Hepatocyte (in vitro differentiated cells): ENCODE data around the gene CCDC51. TPM values are rescaled to one million over a fixed set of nuclear protein-coding genes. Genes with fewer than 3 reads are reported as not detected.

Source experiments
- DNase-seq: peaks from one replicate; pipeline ENCODE4 v3.0.0-alpha.2; 2016; ENCODE audit warnings: low spot score
- H2AFZ ChIP-seq: fragments of 200-600 bp; sonication (generic); 2 replicates; pipeline ENCODE4 v1.6.0; 2016; ENCODE audit warnings: antibody characterized with exemption, mild to moderate bottlenecking
- H3K27ac ChIP-seq: fragments of 200-600 bp; sonication (generic); 2 replicates; pipeline ENCODE4 v1.5.1; 2016; ENCODE audit warnings: mild to moderate bottlenecking
- H3K27me3 ChIP-seq: fragments of 200-600 bp; sonication (generic); 2 replicates; pipeline ENCODE4 v1.6.1; 2016
- H3K36me3 ChIP-seq: fragments of 200-600 bp; sonication (generic); replicated peaks from 2 replicates; pipeline ENCODE4 v1.5.1; 2016; ENCODE audit warnings: low read depth; ENCODE audit not compliant: insufficient read depth
- H3K4me1 ChIP-seq: fragments of 200-600 bp; sonication (generic); 2 replicates; pipeline ENCODE4 v1.5.1; 2016; ENCODE audit warnings: mild to moderate bottlenecking, moderate library complexity; ENCODE audit not compliant: insufficient read depth
- H3K4me2 ChIP-seq: fragments of 200-600 bp; sonication (generic); 2 replicates; pipeline ENCODE4 v1.6.0; 2016
- H3K4me3 ChIP-seq: fragments of 200-600 bp; sonication (generic); 2 replicates; pipeline ENCODE4 v1.5.1; 2016; ENCODE audit warnings: mild to moderate bottlenecking
- H3K79me2 ChIP-seq: fragments of 200-600 bp; sonication (generic); 2 replicates; pipeline ENCODE4 v1.6.0; 2017; ENCODE audit warnings: mild to moderate bottlenecking
- H3K9me2 ChIP-seq: fragments of 200-600 bp; sonication (generic); replicated peaks from 2 replicates; pipeline ENCODE4 v1.6.0; 2017; ENCODE audit warnings: mild to moderate bottlenecking; ENCODE audit not compliant: insufficient read depth
- H3K9me3 ChIP-seq: fragments of 200-600 bp; sonication (generic); 2 replicates; pipeline ENCODE4 v1.5.1; 2016; ENCODE audit warnings: low read depth, mild to moderate bottlenecking
- H4K20me1 ChIP-seq: fragments of 200-600 bp; sonication (generic); 2 replicates; pipeline ENCODE4 v1.6.0; 2016; ENCODE audit warnings: mild to moderate bottlenecking; ENCODE audit not compliant: insufficient read depth, poor library complexity, severe bottlenecking
- EZH2 ChIP-seq: fragments of 200-600 bp; sonication (generic); IDR thresholded peaks from 2 replicates; pipeline ENCODE4 v1.6.1; 2016; ENCODE audit warnings: antibody characterized with exemption, mild to moderate bottlenecking, borderline replicate concordance
- EZH2phosphoT487 ChIP-seq: fragments of 200-600 bp; sonication (generic); IDR thresholded peaks from one replicate; pipeline ENCODE4 v1.6.1; 2018; ENCODE audit warnings: antibody characterized with exemption, mild to moderate bottlenecking, low read depth, moderate library complexity; ENCODE audit not compliant: unreplicated experiment, severe bottlenecking
- WGBS: methylation state at CpG from one replicate; pipeline ENCODE4 v1.1.6; 2016; ENCODE audit warnings: low lambda C conversion rate; ENCODE audit errors: missing lambda C conversion rate; 5-methylcytosine and 5-hydroxymethylcytosine counted together
- polyA plus RNA-seq: library from polyadenylated mRNA; unstranded; fragments of >200 nt; fragmentation: Nextera tagmentation; extraction: Ambion mirVana; gene quantifications from 2 replicates; pipeline ENCODE4 v1.2.1, GENCODE V29; 2016
- total RNA-seq: library from RNA; depleted of rRNA; stranded (reverse); fragments of >200 nt; gene quantifications from 2 replicates; pipeline ENCODE4 v1.2.3, GENCODE V29; 2014
- TF ChIP-seq, protein P1 (sequence below): fragments of 200-600 bp; sonication (generic); IDR thresholded peaks from 2 replicates; pipeline ENCODE4 v1.5.1; 2016; ENCODE audit warnings: antibody characterized with exemption, mild to moderate bottlenecking; ENCODE audit not compliant: poor library complexity

CCDC51 gene
- total and polyA plus RNA-seq, 2 experiments from 2014 or later, result 30.4 to 30.8 TPM

DNA sequence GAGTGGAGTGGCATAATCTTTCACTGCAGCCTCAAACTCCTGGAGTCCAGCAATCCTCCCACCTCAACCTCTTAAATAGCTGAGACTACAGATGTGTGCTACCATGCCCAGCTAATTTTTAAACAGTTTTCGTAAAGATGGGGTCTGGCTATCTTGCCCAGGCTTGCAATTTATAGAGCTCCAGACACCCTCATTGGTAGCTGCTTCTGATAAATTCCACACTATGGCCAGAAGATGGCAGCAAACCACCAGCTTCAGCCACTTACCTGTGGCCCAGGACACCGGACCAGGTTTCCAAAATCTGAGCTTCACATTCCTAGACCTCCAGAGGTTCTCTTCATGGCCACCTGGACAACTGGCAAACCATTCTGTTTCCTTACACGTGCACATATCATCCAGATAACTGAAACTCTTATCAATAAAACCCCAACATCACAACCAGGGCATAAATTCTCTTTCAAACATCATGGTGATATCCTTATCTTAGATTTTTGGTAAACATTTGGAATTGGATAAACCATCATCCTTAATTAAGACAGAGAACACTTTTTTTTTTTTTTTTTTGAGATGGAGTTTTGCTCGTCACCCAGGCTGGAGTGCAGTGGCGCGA is 39.0 kb downstream of the CCDC51 start:
- TF ChIP-seq, protein P1, sequence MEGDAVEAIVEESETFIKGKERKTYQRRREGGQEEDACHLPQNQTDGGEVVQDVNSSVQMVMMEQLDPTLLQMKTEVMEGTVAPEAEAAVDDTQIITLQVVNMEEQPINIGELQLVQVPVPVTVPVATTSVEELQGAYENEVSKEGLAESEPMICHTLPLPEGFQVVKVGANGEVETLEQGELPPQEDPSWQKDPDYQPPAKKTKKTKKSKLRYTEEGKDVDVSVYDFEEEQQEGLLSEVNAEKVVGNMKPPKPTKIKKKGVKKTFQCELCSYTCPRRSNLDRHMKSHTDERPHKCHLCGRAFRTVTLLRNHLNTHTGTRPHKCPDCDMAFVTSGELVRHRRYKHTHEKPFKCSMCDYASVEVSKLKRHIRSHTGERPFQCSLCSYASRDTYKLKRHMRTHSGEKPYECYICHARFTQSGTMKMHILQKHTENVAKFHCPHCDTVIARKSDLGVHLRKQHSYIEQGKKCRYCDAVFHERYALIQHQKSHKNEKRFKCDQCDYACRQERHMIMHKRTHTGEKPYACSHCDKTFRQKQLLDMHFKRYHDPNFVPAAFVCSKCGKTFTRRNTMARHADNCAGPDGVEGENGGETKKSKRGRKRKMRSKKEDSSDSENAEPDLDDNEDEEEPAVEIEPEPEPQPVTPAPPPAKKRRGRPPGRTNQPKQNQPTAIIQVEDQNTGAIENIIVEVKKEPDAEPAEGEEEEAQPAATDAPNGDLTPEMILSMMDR, result peak; percentile 79
- TF ChIP-seq EZH2 (no peak), EZH2phosphoT487 (no peak)
- Histone ChIP-seq H3K9me2 (no peaks in the 10 kb centered on the region), H3K4me1 (no peaks in the 10 kb centered on the region), H3K9me3 (no peaks in the 10 kb centered on the region), H2AFZ (no peak overlapping the region), H4K20me1 (no peaks in the 10 kb centered on the region), H3K4me2 (no peak overlapping the region), H3K79me2 (no peaks in the 10 kb centered on the region), H3K4me3 (no peak overlapping the region), H3K36me3 (no peaks in the 10 kb centered on the region), H3K27me3 (no peaks in the 10 kb centered on the region), H3K27ac (no peak overlapping the region)
- DNase-seq, result peak; percentile 72
- 72% methylated on average over 6 of the region's 6 CpGs for WGBS

DNA sequence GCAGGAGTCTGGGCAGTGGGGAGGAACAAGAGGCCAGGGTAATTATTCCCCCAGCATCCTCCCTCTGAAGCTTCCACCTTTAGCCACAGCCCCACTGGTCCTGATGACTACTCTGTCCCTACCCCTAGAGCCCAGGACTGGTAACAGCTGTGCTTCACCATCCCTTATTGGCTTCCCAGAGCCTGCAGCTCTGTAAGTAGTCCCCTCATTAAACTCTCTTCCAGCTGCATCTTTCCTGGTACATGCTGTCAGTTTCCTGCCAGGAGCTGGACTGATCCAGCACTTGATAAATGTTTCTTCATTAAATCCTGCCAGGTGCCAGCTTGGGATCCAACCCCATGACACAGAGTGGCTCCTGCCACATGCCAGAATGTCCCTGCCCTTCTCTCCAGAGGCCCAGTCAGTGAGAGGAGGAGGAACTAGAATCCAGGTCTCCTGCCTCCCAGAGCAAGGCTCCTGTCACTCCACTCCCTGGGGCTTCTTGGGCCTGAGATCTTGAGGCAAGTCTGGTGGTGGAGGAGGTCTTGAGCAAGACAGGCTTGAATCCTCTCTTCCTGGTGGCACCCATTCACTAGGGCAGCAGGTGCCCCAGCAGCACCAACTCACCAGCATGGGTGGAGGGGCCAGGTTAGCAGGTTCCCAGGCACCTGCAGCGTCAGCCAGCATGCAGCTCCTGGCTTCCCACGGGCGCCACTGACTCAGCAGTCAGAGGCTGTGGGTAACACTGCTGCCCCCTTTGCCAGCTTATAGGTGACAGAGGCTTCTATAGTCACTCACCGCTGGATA is 40.3 kb downstream of the CCDC51 start:
- H3K27ac ChIP-seq, result no peak overlapping the region
- TF ChIP-seq, protein P1, result no peak
- TF ChIP-seq EZH2phosphoT487 (no peak), EZH2 (no peak)
- H3K27me3 ChIP-seq, result no peaks in the 10 kb centered on the region
- no peaks in the 10 kb centered on the region for H4K20me1 ChIP-seq
- peak; percentile 4 for DNase-seq
- H2AFZ ChIP-seq, result no peak overlapping the region
- H3K36me3 ChIP-seq, result no peaks in the 10 kb centered on the region
- H3K9me3 ChIP-seq, result no peaks in the 10 kb centered on the region
- H3K4me3 ChIP-seq, result no peak overlapping the region
- no peak overlapping the region for H3K4me2 ChIP-seq
- H3K9me2 ChIP-seq, result no peaks in the 10 kb centered on the region
- 88% methylated on average over 4 of the region's 4 CpGs for WGBS
- no peaks in the 10 kb centered on the region for H3K79me2 ChIP-seq
- no peaks in the 10 kb centered on the region for H3K4me1 ChIP-seq

DNA sequence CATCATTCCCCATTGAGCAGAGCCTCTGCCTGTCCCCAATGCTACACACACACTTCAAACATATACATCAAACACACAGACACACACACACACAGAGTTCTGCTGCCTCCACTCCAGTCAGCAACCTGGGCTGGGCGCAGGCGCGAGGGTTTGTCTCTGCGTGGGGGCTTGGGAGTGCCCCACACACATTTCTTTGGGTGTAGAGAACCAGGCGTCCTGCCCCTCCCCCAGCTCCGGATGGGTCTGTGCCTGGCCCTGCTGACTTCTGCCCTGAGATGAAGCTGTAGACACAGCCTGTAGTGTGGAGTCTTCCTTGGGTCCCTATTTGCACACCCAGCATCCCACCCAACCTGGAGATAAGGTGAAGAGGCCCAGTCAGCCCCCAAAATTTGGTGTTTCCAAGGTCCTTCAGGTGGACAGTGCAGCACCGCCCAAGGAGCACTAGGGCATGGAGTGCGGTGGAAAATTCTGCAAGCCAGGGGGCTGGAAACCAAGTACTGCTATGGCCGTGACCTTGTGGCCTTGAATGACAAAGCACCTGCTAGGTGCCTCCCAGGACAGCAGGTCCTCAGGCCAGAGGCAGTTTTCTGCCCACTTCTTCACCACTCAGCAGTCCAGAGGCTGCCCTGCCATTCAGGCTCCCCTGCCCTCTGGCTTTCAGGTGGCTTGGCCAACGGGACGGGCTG is 41.1 kb downstream of the CCDC51 start:
- WGBS, result 75% methylated on average over 11 of the region's 11 CpGs
- H3K4me1 ChIP-seq, result no peaks in the 10 kb centered on the region
- H3K9me3 ChIP-seq, result no peaks in the 10 kb centered on the region
- no peak overlapping the region for H2AFZ ChIP-seq
- no peaks in the 10 kb centered on the region for H3K79me2 ChIP-seq
- no peaks in the 10 kb centered on the region for H3K27me3 ChIP-seq
- no peaks in the 10 kb centered on the region for H4K20me1 ChIP-seq
- no peak for TF ChIP-seq EZH2
- TF ChIP-seq, protein P1, result no peak
- no peak for TF ChIP-seq EZH2phosphoT487
- H3K9me2 ChIP-seq, result no peaks in the 10 kb centered on the region
- H3K36me3 ChIP-seq, result no peaks in the 10 kb centered on the region
- H3K4me2 ChIP-seq, result no peak overlapping the region
- H3K27ac ChIP-seq, result no peak overlapping the region
- peak; percentile 3 for DNase-seq
- no peak overlapping the region for H3K4me3 ChIP-seq
